Ovary (tissue), 3 donors: ENCODE measurements around the gene IGFBPL1.

Experiments used
- CTCF ChIP-seq, 3 donors: fragments of 450-650 bp in 2 of 3; fragments of 200-600 bp in 1 of 3; IDR thresholded peaks; one replicate each; pipeline versions ENCODE4 v1.5.1 to v1.8.0; 2016 to 2022; ENCODE audit warnings: antibody characterized with exemption in 3 of 3, mild to moderate bottlenecking in 1 of 3
- POLR2A ChIP-seq: fragments of 450-650 bp; IDR thresholded peaks from one replicate; pipeline ENCODE4 v1.6.1; 2017; ENCODE audit warnings: antibody characterized with exemption, mild to moderate bottlenecking, moderate library complexity
- donor health status: DM: no; HTN: no; CAD: no.

DNA sequence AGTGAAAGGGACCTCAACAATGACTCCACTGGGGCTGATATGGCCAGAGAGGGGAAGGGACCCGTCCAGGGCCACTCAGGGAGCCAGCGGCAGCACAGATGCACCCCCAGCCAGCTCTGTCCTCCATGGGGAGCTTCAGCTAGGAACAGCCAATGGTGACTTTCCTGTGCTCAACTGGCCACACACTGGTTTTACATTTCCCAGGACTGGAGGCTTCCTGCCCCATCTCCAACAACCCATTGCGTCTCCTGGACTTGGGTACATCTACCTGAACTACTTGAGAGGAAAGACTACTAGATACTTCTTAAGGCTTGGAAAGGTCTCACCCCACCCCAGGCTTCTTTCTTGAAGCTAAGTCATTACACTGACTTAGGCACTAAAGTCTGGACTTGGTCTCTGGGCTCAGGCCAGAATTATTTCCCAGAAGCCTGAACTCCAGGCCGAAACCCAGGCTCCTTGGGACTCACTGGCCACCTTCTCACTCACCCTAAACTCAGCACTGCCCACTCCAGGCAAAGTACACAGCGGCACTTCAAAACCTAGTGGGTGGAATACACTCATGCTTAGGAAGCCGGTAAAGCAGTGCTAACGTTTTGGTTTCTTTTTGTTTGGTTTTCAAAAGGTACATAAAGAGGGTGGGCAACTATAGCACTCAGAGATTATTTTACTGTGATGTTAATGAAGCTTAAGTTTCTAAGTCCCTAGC is 1.5 kb downstream of the IGFBPL1 start:
- no peak for TF ChIP-seq CTCF (IDR thresholded peaks at IDR 0.05)
- TF ChIP-seq POLR2A: no peak
